GM12874 (cell line): Measurements from ENCODE around the gene POLR3G.
A peak's percentile ranks its signal among the peaks of the same experiment; 100 is the strongest.

ENCODE experiments used
- TF ChIP-seq, protein P1 (sequence below): IDR thresholded peaks from 2 replicates; pipeline ENCODE4 v1.5.1; 2011; ENCODE audit warnings: low read depth, mild to moderate bottlenecking, control low read depth, low read length, moderate library complexity; ENCODE audit not compliant: insufficient read depth

POLR3G gene, protein sequence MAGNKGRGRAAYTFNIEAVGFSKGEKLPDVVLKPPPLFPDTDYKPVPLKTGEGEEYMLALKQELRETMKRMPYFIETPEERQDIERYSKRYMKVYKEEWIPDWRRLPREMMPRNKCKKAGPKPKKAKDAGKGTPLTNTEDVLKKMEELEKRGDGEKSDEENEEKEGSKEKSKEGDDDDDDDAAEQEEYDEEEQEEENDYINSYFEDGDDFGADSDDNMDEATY

GRCh38 chr5:90474235-90475107 is at the start of gene POLR3G, which contains the start of gene MBLAC2:
Gene POLR3G (plus strand): TSS chr5:90474864. CDS start chr5:90485568, 10,704 bp downstream.
Gene MBLAC2 (minus strand): TSS chr5:90474771. CDS start chr5:90474292, 479 bp downstream.
- TF ChIP-seq, protein P1, sequence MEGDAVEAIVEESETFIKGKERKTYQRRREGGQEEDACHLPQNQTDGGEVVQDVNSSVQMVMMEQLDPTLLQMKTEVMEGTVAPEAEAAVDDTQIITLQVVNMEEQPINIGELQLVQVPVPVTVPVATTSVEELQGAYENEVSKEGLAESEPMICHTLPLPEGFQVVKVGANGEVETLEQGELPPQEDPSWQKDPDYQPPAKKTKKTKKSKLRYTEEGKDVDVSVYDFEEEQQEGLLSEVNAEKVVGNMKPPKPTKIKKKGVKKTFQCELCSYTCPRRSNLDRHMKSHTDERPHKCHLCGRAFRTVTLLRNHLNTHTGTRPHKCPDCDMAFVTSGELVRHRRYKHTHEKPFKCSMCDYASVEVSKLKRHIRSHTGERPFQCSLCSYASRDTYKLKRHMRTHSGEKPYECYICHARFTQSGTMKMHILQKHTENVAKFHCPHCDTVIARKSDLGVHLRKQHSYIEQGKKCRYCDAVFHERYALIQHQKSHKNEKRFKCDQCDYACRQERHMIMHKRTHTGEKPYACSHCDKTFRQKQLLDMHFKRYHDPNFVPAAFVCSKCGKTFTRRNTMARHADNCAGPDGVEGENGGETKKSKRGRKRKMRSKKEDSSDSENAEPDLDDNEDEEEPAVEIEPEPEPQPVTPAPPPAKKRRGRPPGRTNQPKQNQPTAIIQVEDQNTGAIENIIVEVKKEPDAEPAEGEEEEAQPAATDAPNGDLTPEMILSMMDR: peak; percentile 58

GRCh38 chr5:90434116-90434714 is 40.4 kb upstream of the POLR3G start:
- TF ChIP-seq, protein P1: peak; percentile 64

- TF ChIP-seq, protein P1: no peak
Measured at GRCh38 chr5:90437663-90438062, 37.0 kb upstream of the POLR3G start.

DNA sequence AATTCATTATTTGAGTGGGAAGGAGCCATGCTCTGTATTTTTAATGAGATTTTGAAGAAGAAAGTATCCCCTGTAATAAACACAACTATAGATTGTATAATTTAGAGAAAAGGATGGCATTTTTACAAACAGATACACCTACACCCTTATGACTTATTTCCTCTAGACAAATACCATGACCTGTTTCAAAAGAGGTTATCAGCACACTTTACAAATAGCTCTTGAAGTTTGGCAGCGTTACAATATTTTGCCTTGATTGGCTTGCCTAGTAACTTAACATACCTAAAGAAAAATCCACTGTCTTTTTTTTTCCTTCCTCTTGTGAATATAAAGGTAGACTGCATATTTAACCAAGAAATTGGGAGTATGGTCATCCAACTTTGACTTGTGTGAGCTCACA is 36.6 kb upstream of the POLR3G start:
- TF ChIP-seq, protein P1: no peak

- TF ChIP-seq, protein P1: no peak
Measured at GRCh38 chr5:90440644-90441043, 34.0 kb upstream of the POLR3G start.

DNA sequence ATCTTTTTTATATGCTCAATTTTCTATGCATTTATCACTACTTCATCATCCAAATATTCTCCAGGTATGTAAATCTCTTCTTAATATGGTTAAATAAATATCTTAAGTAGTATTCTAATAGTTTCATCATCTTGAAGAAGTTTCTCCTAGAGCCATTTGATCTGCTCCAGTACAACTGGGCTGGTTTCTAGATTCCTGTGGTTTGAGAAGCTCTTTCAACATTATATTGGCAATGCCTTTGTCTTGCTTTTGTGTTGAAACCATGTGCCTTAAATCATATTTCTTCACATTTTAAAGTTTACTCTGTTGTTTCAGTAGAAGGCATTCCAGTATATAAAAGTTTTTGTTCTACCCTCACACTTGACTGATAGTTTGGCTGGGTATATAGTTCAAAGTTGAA is 27.7 kb upstream of the POLR3G start:
- TF ChIP-seq, protein P1: no peak

DNA sequence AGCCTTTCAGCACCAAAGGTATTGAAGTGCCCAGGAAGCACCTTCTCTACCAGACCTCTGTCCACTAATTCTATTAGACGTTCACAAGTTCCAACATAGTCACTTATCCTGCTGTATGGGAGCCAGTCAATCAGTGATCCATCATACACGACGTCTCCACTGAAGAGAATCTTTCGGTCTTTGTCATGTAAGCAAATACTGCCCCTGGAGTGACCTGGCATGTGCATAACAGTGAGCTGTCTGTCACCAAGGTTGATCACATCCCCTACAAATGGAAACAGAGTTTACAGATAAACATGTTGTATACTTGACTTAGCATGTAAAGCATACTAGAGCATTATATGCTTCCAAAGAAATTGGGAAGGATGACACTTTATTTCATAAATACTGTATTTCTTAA is 13.4 kb upstream of the POLR3G start:
- TF ChIP-seq, protein P1: no peak
